Heart right ventricle (tissue), 16 donors: ENCODE data around the gene NT5M. TPM values are rescaled to one million over a fixed set of nuclear protein-coding genes. Genes with fewer than 3 reads are reported as not detected.

ENCODE experiments used
- ATAC-seq, 8 donors: fragments of 200-7000 bp; cut with Tn5 transposase; one replicate each; pipeline ENCODE4 v1.9.1; 2020; ENCODE audit warnings: mild to moderate bottlenecking in 8 of 8, moderate library complexity in 8 of 8, moderate number of reproducible peaks in 1 of 8
- DNase-seq, 2 donors: peaks; one replicate each; pipeline ENCODE4 v3.0.0-alpha.2; 2020
- H3K27ac ChIP-seq, 10 donors: fragments of 200-600 bp; sonication (generic) in 2 of 10; one replicate each; pipeline versions ENCODE4 v1.5.0 to v1.8.0; 2020 to 2022; ENCODE audit warnings: mild to moderate bottlenecking in 3 of 10
- H3K27me3 ChIP-seq, 7 donors: fragments of 200-600 bp; one replicate each; pipeline ENCODE4 v1.8.0; 2021 to 2022; ENCODE audit warnings: mild to moderate bottlenecking in 2 of 7
- H3K36me3 ChIP-seq, 9 donors: fragments of 200-600 bp; sonication (generic) in 1 of 9; one replicate each; pipeline versions ENCODE4 v1.5.0 to v1.8.0; 2020 to 2022; ENCODE audit warnings: mild to moderate bottlenecking in 2 of 9
- H3K4me1 ChIP-seq, 9 donors: fragments of 200-600 bp; sonication (generic) in 1 of 9; one replicate each; pipeline versions ENCODE4 v1.5.0 to v1.8.0; 2020 to 2022; ENCODE audit warnings: mild to moderate bottlenecking in 4 of 9
- H3K4me3 ChIP-seq, 10 donors: fragments of 200-600 bp; sonication (generic) in 2 of 10; one replicate each; pipeline versions ENCODE4 v1.5.0 to v1.8.0; 2020 to 2022; ENCODE audit warnings: mild to moderate bottlenecking in 7 of 10, moderate library complexity in 2 of 10
- H3K9me3 ChIP-seq, 11 donors: fragments of 200-600 bp in 10 of 11; sonication (generic) in 2 of 11; one replicate each; pipeline versions ENCODE4 v1.5.0 to v1.8.0; 2013 to 2022; ENCODE audit warnings: mild to moderate bottlenecking in 2 of 11, control low read depth in 1 of 11, moderate library complexity in 1 of 11
- CTCF ChIP-seq, 9 donors: fragments of 200-600 bp; sonication (generic) in 2 of 9; IDR thresholded peaks; one replicate each; pipeline versions ENCODE4 v1.5.0 to v1.8.0; 2021 to 2022; ENCODE audit warnings: antibody characterized with exemption in 9 of 9, mild to moderate bottlenecking in 5 of 9, moderate library complexity in 1 of 9
- whole genome bisulfite sequencing, 2 donors: extraction: QIAGEN DNeasy Blood & Tissue Kit; methylation state at CpG; one replicate each; pipeline ENCODE4 v1.1.7; 2013; ENCODE audit warnings: inconsistent platforms in 1 of 2; 5-methylcytosine and 5-hydroxymethylcytosine counted together
- intact Hi-C, 10 donors: fragments of 100-400 bp; cut with DNase I; formaldehyde crosslinking; loops; one replicate each; pipeline versions ENCODE4 v1.11.1 to v1.14.2; 2022
- polyA plus RNA-seq, 2 donors: library from polyadenylated mRNA; stranded (reverse); fragments of 200-250 nt; gene quantifications; one replicate each; pipeline ENCODE4 v1.2.3, GENCODE V29; 2013
- total RNA-seq, 10 donors: library from RNA; stranded (reverse); fragmentation: NEBNext Ultra II Directional in 3 of 10; extraction: Animal tissue kit (Norgen Biotek cat#: 25700) in 3 of 10; gene quantifications; one replicate each; pipeline versions ENCODE4 v1.2.1 to v1.2.4, GENCODE V29; 2021 to 2023
- donor health status: Arrhythmogenic right ventricular cardiomyopathy.
- donor health status: ischemic (EF 13 %, LVEDD 7.1; RV severe dilation, severe dysfunction).
- donor health status: healthy with polysubstance abuse.
- donor health status: DM: no; HTN: yes; CAD: no.
- donor health status: DM: no; HTN: no; CAD: no.
- donor health status: ischemic (EF 25% LVEDD 6.9; RV normal size, moderate dysfunction).
- donor health status: ischemic (EF 25% LVEDD 5.7; RV mildly dilated, moderate dysfunction).
- donor health status: healthy.
- donor health status: DM: yes; HTN: yes; CAD: no.
- donor health status: Ischemic cardiomyopathy.
- donor health status: ischemic (EF 35%, LVEDD 5.7; RV mildly dilated, moderate dysfunction).
- donor health status: nonischemic (EF 11% LVEDD 7.7; RV severe dilation, severe dysfunction).
- donor health status: DM: yes; HTN: yes; CAD: no.
- donor health status: PGD.
- donor health status: ischemic (EF 29% LVEDD 5.4; RV normal size, mild dysfunction).
- donor health status: nonischemic (EF 23%, LVEDD 6.1; RV moderate dilation, normal function).

NT5M gene
- total and polyA plus RNA-seq, 12 donors: 4.9 to 15.8 (median 9.8) TPM

DNA sequence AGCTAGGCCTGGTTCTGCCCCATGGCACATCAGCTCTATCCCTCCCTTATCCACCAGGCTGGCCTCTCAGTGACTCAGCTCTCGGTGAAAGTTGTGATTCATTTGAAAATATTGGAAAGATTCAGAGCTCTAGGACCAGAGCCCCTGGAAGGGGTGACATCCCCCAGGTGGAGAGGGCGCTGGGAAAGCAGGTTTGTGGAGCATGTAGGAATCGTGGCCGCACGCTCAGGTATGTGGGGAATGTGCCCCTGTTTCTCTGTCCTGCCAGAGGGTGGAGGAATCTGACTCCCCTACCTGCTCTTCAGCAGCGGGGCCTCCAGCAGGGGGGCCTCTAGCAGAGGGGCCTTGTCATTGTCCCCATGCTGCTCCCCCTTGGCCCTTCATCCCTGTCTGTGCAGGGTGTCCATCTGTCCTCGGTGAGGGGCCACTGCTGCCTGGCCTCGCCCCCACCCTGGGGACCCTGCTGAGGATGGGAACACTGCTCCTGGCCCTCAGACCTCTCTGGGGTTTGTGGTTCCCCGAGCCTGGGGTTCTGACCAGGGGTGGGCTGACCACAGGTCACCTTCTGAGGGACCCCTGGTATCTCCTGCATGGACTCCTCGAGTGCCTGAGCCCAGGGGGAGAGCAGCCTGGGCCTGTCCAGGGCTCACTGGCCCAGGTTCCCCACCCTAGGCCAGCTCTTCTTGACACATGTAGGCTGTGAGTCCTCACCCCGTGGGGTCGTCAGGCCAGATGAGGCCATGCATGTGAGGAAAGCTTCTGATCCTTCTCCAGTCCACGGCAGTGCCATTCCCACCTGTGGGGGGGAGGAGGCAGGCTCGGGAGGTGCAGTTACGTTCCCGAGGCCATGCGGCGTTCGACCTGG lies 47.5 kb downstream of the NT5M start:
- Histone ChIP-seq H3K27me3 (no peaks in the 10 kb centered on the region), H3K27ac (no peak overlapping the region), H3K4me1 (peaks cover 7 to 23% (median 17%) of the 10 kb centered on the region in 9 donors), H3K9me3 (no peaks in the 10 kb centered on the region), H3K36me3 (no peaks in the 10 kb centered on the region), H3K4me3 (no peak overlapping the region)
- intact Hi-C loops: loop anchor here in 5 of 10 donors (10.0 kb wide), 3 partner anchors 84 to 264 kb away; partner anchors contain the start of gene RASD1 (in 4 of the 5)
- no peak for TF ChIP-seq CTCF (IDR thresholded peaks at IDR 0.05)
- DNase-seq (no peak), ATAC-seq (peak in 1 of 8 donors; percentile 1)
- WGBS, 2 donors: 86 to 87% methylated on average over 19 of the region's 19 CpGs

GRCh38 chr17:17351356-17351891 lies 48.3 kb downstream of the NT5M start:
- intact Hi-C loops: loop anchor here in 5 of 10 donors (10.0 kb wide), 3 partner anchors 83 to 263 kb away; partner anchors contain the start of gene RASD1 (in 4 of the 5)
- Histone ChIP-seq H3K27me3 (no peaks in the 10 kb centered on the region), H3K4me1 (peaks cover 9 to 26% (median 17%) of the 10 kb centered on the region in 9 donors), H3K27ac (peak overlapping the region in 7 of 10 donors; percentile 9 to 59 (median 48)), H3K9me3 (no peaks in the 10 kb centered on the region), H3K4me3 (no peak overlapping the region), H3K36me3 (no peaks in the 10 kb centered on the region)
- peak in 1 of 8 donors; percentile 15 for ATAC-seq
- WGBS, 2 donors: 80 to 82% methylated on average over 16 of the region's 16 CpGs
- TF ChIP-seq CTCF (IDR thresholded peaks at IDR 0.05): no peak
- DNase-seq: no peak

DNA sequence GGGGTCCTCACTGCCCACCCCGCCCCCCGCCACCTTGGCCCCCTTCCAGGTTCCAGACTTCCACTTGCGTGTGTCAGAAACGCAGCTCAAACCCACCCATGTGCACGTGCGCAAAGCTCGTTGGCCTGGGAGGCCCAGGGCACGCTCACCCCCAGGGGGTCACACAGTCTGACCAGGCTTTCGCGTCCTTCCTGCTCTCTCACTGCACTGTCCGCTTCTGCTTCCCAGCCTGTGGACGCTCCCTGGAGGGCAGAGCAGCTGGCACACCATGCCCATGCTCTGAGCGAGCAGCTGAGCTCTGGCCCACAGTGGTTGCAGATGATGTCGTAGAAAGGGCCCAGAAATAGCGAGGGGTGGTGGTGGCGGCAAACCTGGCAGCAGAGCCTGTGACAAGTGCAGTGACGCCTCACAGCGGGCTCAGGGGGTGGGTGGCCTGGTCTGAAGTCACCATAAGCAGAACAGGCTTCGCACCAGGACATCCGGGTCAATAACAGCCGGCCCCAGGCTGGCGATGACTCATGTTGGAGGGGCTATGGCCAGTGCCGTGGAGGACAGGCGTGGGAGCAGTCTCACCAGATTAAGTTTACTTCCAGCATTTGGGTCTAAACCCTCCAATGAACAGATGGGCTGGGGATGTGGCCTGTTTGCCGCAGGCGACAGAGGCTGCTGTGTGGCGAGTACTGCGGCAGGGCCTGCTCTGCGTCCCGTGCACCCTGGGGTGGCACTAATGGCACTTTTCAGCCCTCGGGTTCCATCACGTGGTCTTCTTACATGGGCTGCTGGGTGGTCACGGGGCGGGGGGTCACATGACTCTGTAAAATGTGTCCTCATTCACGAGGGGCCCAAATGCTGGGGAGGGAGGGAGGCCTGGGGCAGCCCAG lies 49.0 kb downstream of the NT5M start:
- DNase-seq (peak; percentile 71 to 74), ATAC-seq (peak; percentile 45 to 79 (median 73))
- 42 to 43% methylated on average over 35 of the region's 35 CpGs for WGBS, 2 donors
- Histone ChIP-seq H3K4me3 (no peak overlapping the region), H3K27ac (peak overlapping the region in 9 of 10 donors; percentile 9 to 59 (median 48)), H3K27me3 (no peaks in the 10 kb centered on the region), H3K36me3 (no peaks in the 10 kb centered on the region), H3K9me3 (no peaks in the 10 kb centered on the region), H3K4me1 (peaks cover 9 to 26% (median 17%) of the 10 kb centered on the region in 9 donors)
- TF ChIP-seq CTCF (IDR thresholded peaks at IDR 0.05): peak in 1 of 9 donors; percentile 10
- intact Hi-C loops: loop anchor here in 5 of 10 donors (10.0 kb wide), 3 partner anchors 83 to 263 kb away; partner anchors contain the start of gene RASD1 (in 4 of the 5)
